Parathyroid adenoma (tissue), 2 donors: ENCODE results near the gene MMP17.
"Not testable (repeated sequence)": the region's sequence is repeated elsewhere in the genome, so short reads cannot be mapped to it uniquely, and the experiment has no call there.

Experiments
- H2AFZ ChIP-seq: fragments of 300-600 bp; sonication (generic); one replicate; pipeline ENCODE4 v1.7.0; 2017; ENCODE audit warnings: antibody characterized with exemption, mild to moderate bottlenecking
- H3K27ac ChIP-seq: fragments of 300-600 bp; sonication (generic); one replicate; pipeline ENCODE4 v1.7.0; 2017
- H3K27me3 ChIP-seq: fragments of 300-600 bp; sonication (generic); one replicate; pipeline ENCODE4 v1.7.0; 2017; ENCODE audit warnings: low read length; ENCODE audit not compliant: control insufficient read depth, insufficient read depth
- H3K36me3 ChIP-seq: fragments of 300-600 bp; sonication (generic); one replicate; pipeline ENCODE4 v1.7.0; 2017; ENCODE audit warnings: low read length; ENCODE audit not compliant: control insufficient read depth, insufficient read depth
- H3K4me1 ChIP-seq: fragments of 300-600 bp; sonication (generic); one replicate; pipeline ENCODE4 v1.7.0; 2017; ENCODE audit warnings: control low read depth
- H3K4me2 ChIP-seq: fragments of 300-600 bp; sonication (generic); one replicate; pipeline ENCODE4 v1.7.0; 2017; ENCODE audit warnings: low read length
- H3K4me3 ChIP-seq: fragments of 300-600 bp; sonication (generic); one replicate; pipeline ENCODE4 v1.7.0; 2017; ENCODE audit warnings: low read depth, low read length
- H3K79me2 ChIP-seq: fragments of 300-600 bp; sonication (generic); one replicate; pipeline ENCODE4 v1.7.0; 2017; ENCODE audit warnings: control low read depth
- H3K9ac ChIP-seq: fragments of 300-600 bp; sonication (generic); one replicate; pipeline ENCODE4 v1.7.0; 2017; ENCODE audit warnings: mild to moderate bottlenecking
- H3K9me3 ChIP-seq: fragments of 300-600 bp; sonication (generic); one replicate; pipeline ENCODE4 v1.7.0; 2017; ENCODE audit warnings: low read length; ENCODE audit not compliant: control insufficient read depth
- TF ChIP-seq, protein P1 (sequence below): fragments of 300-600 bp; sonication (generic); IDR thresholded peaks from one replicate; pipeline ENCODE4 v1.7.0; 2017; ENCODE audit warnings: antibody characterized with exemption, mild to moderate bottlenecking
- donor health status: primary hyperparathyroidism.

The MMP17 gene

DNA sequence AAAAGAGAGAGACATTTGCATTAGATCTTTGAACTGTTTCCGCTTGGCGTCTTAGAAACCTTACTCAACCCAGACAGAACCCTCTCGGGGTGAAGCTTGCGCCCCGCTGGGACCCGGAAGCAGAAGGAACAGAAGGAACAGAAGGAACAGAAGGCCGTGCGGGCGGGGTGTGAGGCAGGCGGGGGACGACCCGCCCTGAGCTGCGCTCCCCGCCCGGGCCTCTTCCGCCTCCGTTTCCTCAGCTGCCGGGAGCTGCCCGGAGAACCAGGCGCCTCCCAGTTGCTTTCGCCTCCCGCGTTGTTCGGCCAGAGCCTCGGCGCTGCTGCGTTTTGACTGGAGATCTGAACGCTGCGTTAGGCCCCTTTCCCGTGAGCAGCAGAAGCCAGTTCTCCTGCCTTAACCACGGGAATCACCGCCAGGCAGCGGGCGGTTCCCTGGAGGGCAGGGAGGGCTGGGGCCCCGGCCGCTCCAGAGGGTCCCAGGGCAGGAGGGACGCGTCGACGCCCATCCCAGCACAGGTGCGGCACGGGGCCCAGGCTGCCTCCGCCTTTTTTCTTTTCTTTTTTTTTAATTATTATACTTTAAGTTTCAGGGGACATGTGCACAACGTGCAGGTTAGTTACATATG lies 19.3 kb upstream of the MMP17 start:
- H3K4me1 ChIP-seq = peaks cover 2% of the 10 kb centered on the region
- no peak overlapping the region for H3K9ac ChIP-seq
- H2AFZ ChIP-seq = no peak overlapping the region
- no peaks in the 10 kb centered on the region for H3K79me2 ChIP-seq
- H3K27me3 ChIP-seq = no peaks in the 10 kb centered on the region
- no peaks in the 10 kb centered on the region for H3K36me3 ChIP-seq
- no peaks in the 10 kb centered on the region for H3K9me3 ChIP-seq
- no peak overlapping the region for H3K4me3 ChIP-seq
- no peak overlapping the region for H3K4me2 ChIP-seq
- TF ChIP-seq, protein P1, sequence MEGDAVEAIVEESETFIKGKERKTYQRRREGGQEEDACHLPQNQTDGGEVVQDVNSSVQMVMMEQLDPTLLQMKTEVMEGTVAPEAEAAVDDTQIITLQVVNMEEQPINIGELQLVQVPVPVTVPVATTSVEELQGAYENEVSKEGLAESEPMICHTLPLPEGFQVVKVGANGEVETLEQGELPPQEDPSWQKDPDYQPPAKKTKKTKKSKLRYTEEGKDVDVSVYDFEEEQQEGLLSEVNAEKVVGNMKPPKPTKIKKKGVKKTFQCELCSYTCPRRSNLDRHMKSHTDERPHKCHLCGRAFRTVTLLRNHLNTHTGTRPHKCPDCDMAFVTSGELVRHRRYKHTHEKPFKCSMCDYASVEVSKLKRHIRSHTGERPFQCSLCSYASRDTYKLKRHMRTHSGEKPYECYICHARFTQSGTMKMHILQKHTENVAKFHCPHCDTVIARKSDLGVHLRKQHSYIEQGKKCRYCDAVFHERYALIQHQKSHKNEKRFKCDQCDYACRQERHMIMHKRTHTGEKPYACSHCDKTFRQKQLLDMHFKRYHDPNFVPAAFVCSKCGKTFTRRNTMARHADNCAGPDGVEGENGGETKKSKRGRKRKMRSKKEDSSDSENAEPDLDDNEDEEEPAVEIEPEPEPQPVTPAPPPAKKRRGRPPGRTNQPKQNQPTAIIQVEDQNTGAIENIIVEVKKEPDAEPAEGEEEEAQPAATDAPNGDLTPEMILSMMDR = no peak
- H3K27ac ChIP-seq = no peak overlapping the region

DNA sequence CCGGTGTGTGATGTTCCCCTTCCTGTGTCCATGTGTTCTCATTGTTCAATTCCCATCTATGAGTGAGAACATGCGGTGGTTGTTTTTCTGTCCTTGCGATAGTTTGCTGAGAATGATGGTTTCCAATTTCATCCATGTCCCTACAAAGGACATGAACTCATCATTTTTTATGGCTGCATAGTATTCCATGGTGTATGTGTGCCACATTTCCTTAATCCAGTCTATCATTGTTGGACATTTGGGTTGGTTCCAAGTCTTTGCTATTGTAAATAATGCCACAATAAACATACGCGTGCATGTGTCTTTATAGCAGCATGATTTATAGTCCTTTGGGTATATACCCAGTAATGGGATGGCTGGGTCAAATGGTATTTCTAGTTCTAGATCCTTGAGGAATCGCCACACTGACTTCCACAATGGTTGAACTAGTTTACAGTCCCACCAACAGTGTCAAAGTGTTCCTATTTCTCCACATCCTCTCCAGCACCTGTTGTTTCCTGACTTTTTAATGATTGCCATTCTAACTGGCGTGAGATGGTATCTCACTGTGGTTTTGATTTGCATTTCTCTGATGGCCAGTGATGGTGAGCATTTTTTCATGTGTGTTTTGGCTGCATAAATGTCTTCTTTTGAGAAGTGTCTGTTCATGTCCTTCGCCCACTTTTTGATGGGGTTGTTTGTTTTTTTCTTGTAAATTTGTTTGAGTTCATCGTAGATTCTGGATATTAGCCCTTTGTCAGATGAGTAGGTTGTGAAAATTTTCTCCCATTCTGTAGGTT lies 18.5 kb upstream of the MMP17 start:
- H3K4me2 ChIP-seq, H3K9me3 ChIP-seq, H2AFZ ChIP-seq, H3K4me1 ChIP-seq, H3K36me3 ChIP-seq, H3K4me3 ChIP-seq, H3K79me2 ChIP-seq, H3K27me3 ChIP-seq, H3K27ac ChIP-seq, H3K9ac ChIP-seq: not testable (repeated sequence)

DNA sequence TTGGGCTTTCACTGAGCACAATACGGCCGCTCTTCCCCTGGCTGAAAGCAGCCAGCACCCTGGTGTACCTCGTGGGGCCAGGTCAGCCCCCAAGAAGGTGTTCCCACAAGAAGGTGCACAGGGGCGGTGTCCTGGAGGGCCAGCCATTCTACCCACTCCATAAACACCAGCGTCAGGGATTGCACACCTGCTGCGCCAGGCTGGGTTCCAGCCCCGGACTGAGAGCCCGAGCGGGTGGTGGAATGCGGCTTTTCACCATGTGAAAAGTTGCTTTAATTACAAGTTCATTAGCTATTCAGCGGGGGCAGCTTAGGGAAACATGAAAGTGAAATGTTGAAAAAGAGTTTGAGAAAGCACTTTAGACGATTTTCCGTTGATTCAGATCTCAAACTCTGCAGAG lies 17.5 kb upstream of the MMP17 start:
- H3K27me3 ChIP-seq = no peaks in the 10 kb centered on the region
- TF ChIP-seq, protein P1 = no peak
- H3K27ac ChIP-seq = no peak overlapping the region
- no peak overlapping the region for H3K9ac ChIP-seq
- no peak overlapping the region for H3K4me2 ChIP-seq
- H3K4me1 ChIP-seq = no peaks in the 10 kb centered on the region
- H3K79me2 ChIP-seq = no peaks in the 10 kb centered on the region
- no peak overlapping the region for H2AFZ ChIP-seq
- no peaks in the 10 kb centered on the region for H3K36me3 ChIP-seq
- no peak overlapping the region for H3K4me3 ChIP-seq
- H3K9me3 ChIP-seq = no peaks in the 10 kb centered on the region

DNA sequence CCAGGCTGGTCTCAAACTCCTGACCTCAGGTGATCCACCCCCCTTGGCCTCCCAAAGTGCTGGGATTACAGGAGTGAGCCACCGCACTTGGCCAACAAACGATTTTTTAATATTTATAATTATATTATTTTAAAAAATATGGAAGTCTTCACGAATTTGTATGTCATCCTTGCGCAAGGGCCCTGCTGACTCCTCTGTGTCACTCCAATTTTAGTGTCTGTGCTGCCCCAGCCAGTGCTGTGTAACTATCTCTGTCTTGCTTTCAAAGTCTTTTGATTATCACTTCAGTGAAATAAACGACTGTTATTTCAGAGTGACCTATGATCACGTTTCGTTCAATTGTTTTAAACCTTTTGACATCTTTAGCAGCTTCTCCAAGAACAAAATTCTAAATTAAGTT lies 13.1 kb upstream of the MMP17 start:
- no peaks in the 10 kb centered on the region for H3K27me3 ChIP-seq

DNA sequence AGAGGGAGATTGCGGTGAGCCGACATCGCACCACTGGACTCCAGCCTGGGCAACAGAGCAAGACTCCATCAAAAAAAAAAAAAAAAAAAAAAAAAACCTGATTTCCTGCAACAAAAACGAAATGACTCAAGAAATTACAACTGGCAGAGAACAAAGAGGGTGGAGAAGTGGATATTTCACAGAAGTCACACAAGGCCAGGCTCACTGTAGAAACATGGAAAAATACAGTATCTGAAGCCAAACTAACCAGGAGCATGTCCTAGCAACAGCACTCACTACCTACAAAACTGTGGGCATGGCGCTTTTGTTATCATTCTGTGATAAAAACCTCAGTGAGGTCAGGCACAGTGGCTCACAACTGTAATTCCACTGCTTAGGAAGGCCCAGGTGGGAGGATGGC lies 11.7 kb upstream of the MMP17 start:
- Histone ChIP-seq H3K79me2 (no peaks in the 10 kb centered on the region), H2AFZ (no peak overlapping the region), H3K4me1 (no peaks in the 10 kb centered on the region), H3K9ac (no peak overlapping the region), H3K4me2 (no peak overlapping the region), H3K27ac (no peak overlapping the region), H3K27me3 (no peaks in the 10 kb centered on the region), H3K36me3 (no peaks in the 10 kb centered on the region), H3K9me3 (no peaks in the 10 kb centered on the region), H3K4me3 (no peak overlapping the region)
- TF ChIP-seq, protein P1 = no peak

More for the DNA sequence above, 13.1 kb upstream of the MMP17 start:
- H2AFZ ChIP-seq = no peak overlapping the region
- H3K79me2 ChIP-seq = no peaks in the 10 kb centered on the region
- H3K9me3 ChIP-seq = no peaks in the 10 kb centered on the region
- TF ChIP-seq, protein P1 = no peak
- no peaks in the 10 kb centered on the region for H3K4me1 ChIP-seq
- H3K4me2 ChIP-seq = no peak overlapping the region
- H3K4me3 ChIP-seq = no peak overlapping the region
- H3K9ac ChIP-seq = no peak overlapping the region
- no peaks in the 10 kb centered on the region for H3K36me3 ChIP-seq
- H3K27ac ChIP-seq = no peak overlapping the region
